Glutamatergic neuron (in vitro differentiated cells): ENCODE results near the gene ZSCAN22. TPM values are rescaled to one million over a fixed set of nuclear protein-coding genes. Genes with fewer than 3 reads are reported as not detected.

Experiments used
- DNase-seq: peaks from one replicate; pipeline ENCODE4 v3.0.0; 2022
- H3K27ac Mint-ChIP-seq: one replicate; pipeline ENCODE4 v1.8.0; 2020; ENCODE audit warnings: mild to moderate bottlenecking, mixed read lengths, inconsistent platforms; ENCODE audit not compliant: unreplicated experiment
- H3K27me3 Mint-ChIP-seq: one replicate; pipeline ENCODE4 v1.8.0; 2020; ENCODE audit warnings: mild to moderate bottlenecking, moderate library complexity, mixed read lengths, inconsistent platforms; ENCODE audit not compliant: unreplicated experiment
- H3K36me3 Mint-ChIP-seq: one replicate; pipeline ENCODE4 v1.8.0; 2020; ENCODE audit warnings: mild to moderate bottlenecking, mixed read lengths, inconsistent platforms; ENCODE audit not compliant: unreplicated experiment
- H3K4me1 Mint-ChIP-seq: one replicate; pipeline ENCODE4 v1.8.0; 2020; ENCODE audit warnings: mild to moderate bottlenecking, low read depth, mixed read lengths, inconsistent platforms; ENCODE audit not compliant: unreplicated experiment
- H3K4me3 Mint-ChIP-seq: one replicate; pipeline ENCODE4 v1.8.0; 2020; ENCODE audit warnings: mild to moderate bottlenecking, mixed read lengths, inconsistent platforms; ENCODE audit not compliant: unreplicated experiment
- H3K9me3 Mint-ChIP-seq: one replicate; pipeline ENCODE4 v1.8.0; 2020; ENCODE audit warnings: mild to moderate bottlenecking, moderate library complexity, mixed read lengths, inconsistent platforms; ENCODE audit not compliant: unreplicated experiment
- total RNA-seq: library from RNA; stranded (reverse); fragmentation: NEBNext Ultra II Directional; extraction: Animal tissue kit (Norgen Biotek cat#: 25700); gene quantifications from one replicate; pipeline ENCODE4 v1.2.1, GENCODE V29; 2021; ENCODE audit not compliant: unreplicated experiment
- TF ChIP-seq, protein P1 (sequence below): fragments of 200-600 bp; sonication (generic); IDR thresholded peaks from one replicate; pipeline ENCODE4 v1.5.0; 2021; ENCODE audit not compliant: partially characterized antibody, unreplicated experiment

ZSCAN22 gene
- total RNA-seq, 1 donor from 2014 or later, result 4.9 TPM

DNA sequence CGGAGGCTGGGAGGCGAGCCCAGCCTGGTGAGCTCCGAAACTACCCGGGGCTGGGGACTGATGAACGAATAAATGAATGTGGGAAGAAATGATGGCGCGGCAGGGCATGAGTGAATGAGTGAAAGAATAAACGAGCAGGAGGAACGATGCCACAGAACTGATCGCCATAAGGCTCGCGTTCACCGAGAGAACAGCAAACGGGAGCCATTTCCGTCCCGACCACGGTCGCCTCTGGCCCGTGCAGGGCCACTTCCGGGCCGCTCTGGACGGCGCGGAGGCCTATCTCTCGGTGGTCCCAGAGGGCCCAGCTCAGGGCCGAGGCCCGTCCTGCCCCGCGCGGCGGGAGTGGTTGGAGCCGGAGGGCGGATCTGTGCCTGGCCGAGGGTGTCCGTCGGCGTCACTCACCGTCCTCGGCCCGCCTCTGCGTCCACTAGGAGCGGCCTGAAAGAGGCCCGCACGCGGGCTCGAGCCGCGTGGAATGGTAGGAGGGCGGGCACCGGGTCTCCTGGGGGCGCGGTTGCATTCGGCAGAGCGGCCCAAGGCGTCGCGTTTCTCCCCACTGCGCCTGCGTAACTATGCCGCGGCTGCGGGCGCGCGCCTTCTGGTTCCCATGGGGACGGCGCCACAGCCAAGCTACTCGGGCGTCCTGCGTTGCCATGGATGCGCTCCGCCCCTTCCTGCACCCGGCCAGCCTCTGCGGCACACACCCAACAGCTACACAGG is 35.6 kb downstream of the ZSCAN22 start, which contains the start of gene ZNF497:
Gene ZNF497, minus strand, starts transcription at position 480 of the 723 bp plus-strand sequence. CDS start 5,116 bp downstream, outside the sequence.
- H3K27me3 Mint-ChIP-seq, result peaks cover 4% of the 10 kb centered on the region
- H3K4me1 Mint-ChIP-seq, result peaks cover 3% of the 10 kb centered on the region
- H3K27ac Mint-ChIP-seq, result peak within 1 kb of the TSS; percentile 99
- TF ChIP-seq, protein P1, sequence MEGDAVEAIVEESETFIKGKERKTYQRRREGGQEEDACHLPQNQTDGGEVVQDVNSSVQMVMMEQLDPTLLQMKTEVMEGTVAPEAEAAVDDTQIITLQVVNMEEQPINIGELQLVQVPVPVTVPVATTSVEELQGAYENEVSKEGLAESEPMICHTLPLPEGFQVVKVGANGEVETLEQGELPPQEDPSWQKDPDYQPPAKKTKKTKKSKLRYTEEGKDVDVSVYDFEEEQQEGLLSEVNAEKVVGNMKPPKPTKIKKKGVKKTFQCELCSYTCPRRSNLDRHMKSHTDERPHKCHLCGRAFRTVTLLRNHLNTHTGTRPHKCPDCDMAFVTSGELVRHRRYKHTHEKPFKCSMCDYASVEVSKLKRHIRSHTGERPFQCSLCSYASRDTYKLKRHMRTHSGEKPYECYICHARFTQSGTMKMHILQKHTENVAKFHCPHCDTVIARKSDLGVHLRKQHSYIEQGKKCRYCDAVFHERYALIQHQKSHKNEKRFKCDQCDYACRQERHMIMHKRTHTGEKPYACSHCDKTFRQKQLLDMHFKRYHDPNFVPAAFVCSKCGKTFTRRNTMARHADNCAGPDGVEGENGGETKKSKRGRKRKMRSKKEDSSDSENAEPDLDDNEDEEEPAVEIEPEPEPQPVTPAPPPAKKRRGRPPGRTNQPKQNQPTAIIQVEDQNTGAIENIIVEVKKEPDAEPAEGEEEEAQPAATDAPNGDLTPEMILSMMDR, result no peak
- no peaks in the 10 kb centered on the region for H3K36me3 Mint-ChIP-seq
- H3K9me3 Mint-ChIP-seq, result peaks cover 14% of the 10 kb centered on the region
- peak; percentile 95 for DNase-seq
- peak within 1 kb of the TSS; percentile 97 for H3K4me3 Mint-ChIP-seq

DNA sequence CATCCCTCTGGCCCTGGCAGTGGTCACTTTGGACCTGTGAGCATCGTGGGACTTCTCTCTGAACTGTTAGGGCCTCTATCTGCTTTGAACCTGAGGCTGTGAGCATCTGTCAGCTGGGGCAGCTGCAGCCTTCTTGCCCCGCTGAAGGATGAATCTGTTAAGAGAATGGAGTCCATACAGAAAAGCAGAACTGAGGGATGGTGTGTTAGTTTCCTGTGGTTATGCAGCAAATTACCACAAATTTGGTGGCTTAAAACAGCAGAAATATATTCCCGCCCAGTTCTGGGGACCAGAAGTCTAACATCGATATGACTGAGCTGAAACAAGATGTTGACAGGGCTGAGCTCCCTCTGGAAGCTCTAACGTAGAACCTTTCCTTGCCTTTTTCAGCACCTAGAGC is 37.4 kb downstream of the ZSCAN22 start:
- peaks cover 14% of the 10 kb centered on the region for H3K9me3 Mint-ChIP-seq
- H3K27ac Mint-ChIP-seq, result no peak overlapping the region
- peaks cover 4% of the 10 kb centered on the region for H3K27me3 Mint-ChIP-seq
- H3K4me3 Mint-ChIP-seq, result no peak overlapping the region
- no peak for DNase-seq
- H3K4me1 Mint-ChIP-seq, result peaks cover 3% of the 10 kb centered on the region
- TF ChIP-seq, protein P1, result no peak
- H3K36me3 Mint-ChIP-seq, result no peaks in the 10 kb centered on the region

DNA sequence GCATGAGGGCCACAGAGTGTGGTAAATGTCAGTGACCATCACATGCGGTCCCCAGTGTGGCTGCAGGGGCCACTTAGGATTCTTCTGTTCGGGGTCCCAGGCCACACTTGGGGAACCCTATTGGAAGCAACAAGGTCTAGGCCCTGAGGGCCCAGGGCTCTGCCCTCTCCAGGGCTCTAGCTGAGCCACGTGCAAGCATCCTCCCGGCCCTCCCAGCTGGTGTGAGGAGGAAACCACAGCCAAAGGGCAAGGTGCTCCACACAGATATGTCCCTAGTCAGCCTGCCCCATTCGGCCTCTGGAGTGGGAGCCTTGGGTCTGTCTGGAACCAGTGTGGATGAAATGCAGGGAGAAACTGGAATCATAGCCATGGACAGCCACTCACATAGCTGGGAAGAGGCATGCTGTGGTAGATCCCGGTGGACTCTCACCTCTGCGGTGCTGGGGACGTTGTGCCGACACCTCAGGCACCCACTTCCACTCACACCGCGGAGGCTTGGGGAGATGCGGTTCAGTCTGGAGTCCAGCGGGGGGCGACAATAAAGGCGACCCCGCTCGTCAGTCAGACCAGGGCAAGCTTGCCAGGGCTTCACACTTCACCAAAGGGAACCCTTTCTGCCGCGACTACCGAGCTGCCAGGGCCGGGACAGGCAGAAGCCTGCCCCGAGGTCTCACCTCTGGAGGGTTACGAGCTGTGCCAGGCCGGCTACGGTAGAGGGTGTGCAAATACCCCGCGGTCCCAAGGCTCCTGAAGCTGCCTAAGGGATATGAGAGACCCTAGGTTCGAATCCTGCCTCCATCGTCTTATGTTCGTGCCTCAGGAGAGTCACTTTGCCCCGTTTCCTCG is 40.0 kb downstream of the ZSCAN22 start:
- H3K4me3 Mint-ChIP-seq, result no peak overlapping the region
- H3K9me3 Mint-ChIP-seq, result peaks cover 4% of the 10 kb centered on the region
- no peak for DNase-seq
- peaks cover 4% of the 10 kb centered on the region for H3K27me3 Mint-ChIP-seq
- TF ChIP-seq, protein P1, result no peak
- H3K27ac Mint-ChIP-seq, result no peak overlapping the region
- H3K4me1 Mint-ChIP-seq, result peaks cover 3% of the 10 kb centered on the region
- H3K36me3 Mint-ChIP-seq, result no peaks in the 10 kb centered on the region

DNA sequence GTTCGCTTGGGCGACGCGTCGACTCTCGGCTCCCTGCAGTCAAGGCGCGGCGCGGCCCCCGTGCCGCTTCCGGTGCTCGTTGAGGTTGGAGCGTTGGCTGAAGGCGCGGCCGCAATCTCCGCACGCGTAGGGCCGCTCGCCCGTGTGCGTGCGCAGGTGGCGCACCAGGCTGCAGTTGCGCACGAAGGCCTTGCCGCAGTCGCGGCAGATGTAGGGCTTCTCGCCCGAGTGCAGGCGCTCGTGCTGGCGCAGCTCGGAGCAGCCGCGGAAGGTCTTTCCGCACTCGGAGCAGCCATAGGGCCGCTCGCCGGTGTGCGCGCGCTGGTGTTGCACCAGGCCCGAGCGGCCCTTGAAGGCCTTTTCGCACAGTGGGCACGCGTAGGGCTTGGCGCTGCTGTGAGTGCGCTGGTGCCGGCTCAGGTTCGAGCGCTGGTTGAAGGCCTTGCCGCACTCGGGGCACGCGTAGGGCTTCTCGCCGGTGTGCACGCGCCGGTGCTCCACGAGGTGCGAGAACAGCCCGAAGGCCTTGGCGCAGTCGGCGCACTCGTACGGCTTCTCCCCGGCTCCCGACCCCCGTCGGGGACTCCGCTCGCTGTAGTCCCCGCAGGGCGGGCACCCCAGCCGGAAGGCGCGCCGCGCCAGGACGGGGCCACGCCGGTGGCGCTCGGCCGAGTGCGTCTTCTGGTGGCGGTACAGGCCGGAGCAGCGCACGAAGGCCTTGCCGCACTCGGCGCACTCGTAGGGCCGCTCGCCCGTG is 41.1 kb downstream of the ZSCAN22 start:
- TF ChIP-seq, protein P1, result no peak
- Mint-ChIP-seq H3K27ac (no peak overlapping the region), H3K27me3 (peaks cover 2% of the 10 kb centered on the region), H3K4me3 (no peak overlapping the region), H3K9me3 (no peaks in the 10 kb centered on the region), H3K36me3 (no peaks in the 10 kb centered on the region), H3K4me1 (peaks cover 3% of the 10 kb centered on the region)
- DNase-seq, result no peak
